ENCODE results near the gene KIAA0408.

KIAA0408 gene

GRCh38 chr6:127459231-127459641 lies at the start of gene KIAA0408:
TSS of gene KIAA0408 (minus strand) at chr6:127459389. CDS start at chr6:127453981, 5,408 bp downstream.
- no peak for DNase-seq (ENCODE audit: low read depth)

GRCh38 chr6:127506894-127507293 lies 47.7 kb upstream of the KIAA0408 start:
- DNase-seq (ENCODE audit: low read depth), result no peak

- no peak for DNase-seq (ENCODE audit: low read depth)
Measured at GRCh38 chr6:127503022-127503421, 43.8 kb upstream of the KIAA0408 start.

GRCh38 chr6:127497410-127497809 lies 38.2 kb upstream of the KIAA0408 start:
- no peak for DNase-seq (ENCODE audit: low read depth)

DNA sequence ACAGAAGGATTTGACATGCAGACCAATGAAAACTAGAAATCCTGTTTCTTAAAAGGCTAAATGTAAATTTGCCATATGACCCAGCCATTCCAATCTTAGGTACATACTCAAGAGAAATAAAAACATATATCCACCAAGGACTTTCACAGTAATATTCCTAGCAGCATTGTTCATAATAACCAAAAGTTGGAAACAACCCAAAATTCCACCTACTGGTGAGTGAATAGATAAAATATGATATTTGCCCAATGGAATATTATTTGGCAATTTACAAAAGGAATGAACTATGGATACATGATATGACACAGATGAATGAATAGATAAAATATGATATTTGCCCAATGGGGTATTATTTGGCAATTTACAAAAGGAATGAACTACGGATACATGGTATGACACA lies 37.3 kb upstream of the KIAA0408 start:
- no peak for DNase-seq (ENCODE audit: low read depth)

DNA sequence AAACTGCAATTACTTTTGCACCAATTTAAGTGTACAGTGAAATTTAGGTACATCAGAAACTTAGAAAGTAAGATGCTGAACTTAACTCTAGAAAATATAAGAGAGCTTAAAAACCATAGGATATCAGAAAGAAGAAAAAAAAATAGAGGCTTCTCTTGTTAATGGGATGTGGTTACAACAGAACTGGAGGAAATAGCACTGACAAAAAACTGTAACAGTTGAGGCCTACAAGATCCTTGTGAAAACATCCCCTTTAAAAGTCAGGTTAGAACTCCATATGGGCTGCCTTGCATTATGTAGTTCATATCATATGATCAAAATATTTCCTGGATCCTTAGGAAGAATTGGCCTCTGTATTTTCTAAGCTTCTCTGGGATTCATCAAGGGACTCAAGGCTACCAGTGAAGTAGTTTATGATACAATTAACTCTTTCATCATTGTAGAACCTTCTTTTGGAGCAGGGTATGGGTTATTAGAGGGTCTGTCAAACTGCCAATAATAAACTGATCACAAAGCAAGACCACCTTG lies 35.1 kb upstream of the KIAA0408 start:
- no peak for DNase-seq (ENCODE audit: low read depth)

- DNase-seq (ENCODE audit: low read depth), result no peak
Measured at GRCh38 chr6:127489248-127489647, 30.1 kb upstream of the KIAA0408 start.

- DNase-seq (ENCODE audit: low read depth), result no peak
Measured at GRCh38 chr6:127486934-127487333, 27.7 kb upstream of the KIAA0408 start.

DNA sequence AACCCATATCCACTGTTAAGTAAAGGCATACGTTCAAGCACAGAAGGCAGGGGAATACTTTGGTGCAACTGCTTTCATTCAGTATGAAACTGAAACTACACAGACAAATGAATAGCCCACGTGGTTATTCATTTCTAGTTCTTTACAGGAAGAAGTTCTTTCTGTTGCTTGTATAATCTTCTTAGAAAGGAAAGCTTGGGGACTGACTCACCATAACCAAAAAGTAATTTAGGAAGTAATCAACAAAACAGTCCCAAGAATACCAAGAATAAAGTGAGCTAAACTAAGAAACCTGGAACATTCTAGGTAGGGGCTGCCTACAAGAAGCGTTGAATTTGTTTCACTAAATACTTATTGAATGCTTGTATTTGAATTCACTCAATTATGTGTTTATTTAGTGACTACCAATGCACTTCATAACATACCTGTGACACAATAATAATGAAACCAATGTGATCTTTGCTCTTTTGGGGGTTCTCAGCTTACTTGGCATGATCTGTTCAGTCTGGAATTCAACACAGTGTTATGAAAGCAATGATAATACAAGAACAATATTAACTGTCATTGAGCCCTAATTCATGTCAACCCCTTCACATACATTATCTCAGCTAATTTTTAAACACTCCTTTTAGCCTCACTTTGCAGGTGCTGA lies 25.1 kb upstream of the KIAA0408 start:
- DNase-seq (ENCODE audit: low read depth), result no peak

DNA sequence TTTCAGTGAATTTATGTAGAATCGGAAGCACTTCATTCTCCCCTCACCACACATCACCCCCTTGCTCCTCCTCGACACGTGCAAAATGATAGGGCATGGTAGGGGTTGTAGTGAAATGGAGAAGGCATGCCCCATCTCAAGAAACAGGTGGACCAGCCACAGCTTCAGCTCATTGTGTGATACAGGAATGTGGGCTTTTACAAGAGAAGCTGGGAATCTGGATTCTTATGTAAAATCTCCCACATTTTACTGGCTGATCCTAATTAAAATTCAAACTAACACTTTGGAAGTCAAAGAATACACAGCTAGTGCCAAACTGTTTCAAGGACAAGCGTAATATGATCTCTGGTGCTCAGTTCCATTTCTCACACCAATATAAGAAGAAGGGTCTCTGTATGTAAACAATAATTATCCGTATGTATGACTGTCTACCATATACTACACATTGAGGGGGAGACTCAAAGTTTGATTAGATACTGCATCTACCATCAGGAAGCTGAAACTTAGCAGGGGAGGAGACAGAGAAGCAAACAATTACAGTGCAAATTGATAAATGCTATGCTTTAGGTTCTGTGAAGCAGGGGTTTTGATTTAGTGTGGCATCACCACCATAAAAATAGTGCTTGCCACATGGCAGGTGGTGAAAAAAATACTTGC lies 24.3 kb upstream of the KIAA0408 start:
- no peak for DNase-seq (ENCODE audit: low read depth)

DNA sequence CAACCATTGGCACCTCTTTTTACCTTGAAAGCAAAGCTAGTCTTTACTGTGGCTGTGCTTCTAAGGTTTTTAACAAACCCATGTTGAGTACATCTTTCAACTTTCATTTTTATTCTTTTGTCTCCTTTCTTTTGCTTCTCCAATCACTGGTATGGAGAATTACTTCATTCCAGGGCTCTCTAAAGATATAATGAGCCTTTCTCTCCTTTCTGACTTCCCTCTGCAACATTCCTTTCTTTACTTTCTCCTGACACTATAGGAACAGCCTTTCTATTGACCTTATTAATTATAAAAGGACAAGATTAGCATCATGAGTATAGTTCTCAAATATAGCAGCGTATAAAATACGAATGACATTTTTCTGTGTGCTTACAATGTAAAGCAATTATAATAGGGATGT lies 23.1 kb upstream of the KIAA0408 start:
- no peak for DNase-seq (ENCODE audit: low read depth)

DNA sequence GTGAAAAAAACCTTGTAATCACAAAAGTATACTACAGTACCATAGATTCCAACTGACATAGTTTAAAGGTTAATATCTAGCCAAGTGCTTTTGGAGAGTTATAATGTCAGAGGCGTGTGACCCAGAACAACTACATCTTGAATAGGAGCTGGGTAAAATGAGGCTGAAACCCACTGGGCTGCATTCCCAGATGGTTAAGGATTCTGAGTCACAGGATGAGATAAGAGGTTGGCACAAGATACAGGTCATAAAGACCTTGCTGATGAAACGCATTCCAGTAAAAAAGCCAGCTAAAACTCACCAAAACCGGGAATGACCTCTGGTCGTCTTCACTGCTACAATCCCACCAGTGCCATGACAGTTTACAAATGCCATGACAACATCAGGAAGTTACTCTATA lies 22.4 kb upstream of the KIAA0408 start:
- DNase-seq (ENCODE audit: low read depth), result no peak

DNA sequence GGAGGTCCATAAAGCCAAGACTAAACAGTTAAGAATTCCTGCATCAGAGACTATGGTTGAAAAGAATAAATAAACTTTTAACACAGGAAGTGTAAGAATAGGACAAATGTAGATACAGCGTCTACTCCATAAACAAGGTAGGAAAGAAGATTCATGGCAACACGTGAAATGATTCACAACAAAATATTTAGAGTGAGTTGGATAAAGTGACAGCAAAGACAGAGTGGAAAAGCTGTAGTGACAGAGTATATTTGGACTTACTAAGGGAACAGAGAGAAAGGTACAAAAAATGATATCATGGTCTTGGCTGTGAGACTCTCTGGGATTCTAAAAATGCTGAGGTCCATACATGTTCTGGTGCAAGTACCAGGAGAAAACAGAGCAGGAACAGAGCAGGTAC lies 21.9 kb upstream of the KIAA0408 start:
- DNase-seq (ENCODE audit: low read depth), result no peak

- no peak for DNase-seq (ENCODE audit: low read depth)
Measured at GRCh38 chr6:127477658-127478057, 18.5 kb upstream of the KIAA0408 start.

DNA sequence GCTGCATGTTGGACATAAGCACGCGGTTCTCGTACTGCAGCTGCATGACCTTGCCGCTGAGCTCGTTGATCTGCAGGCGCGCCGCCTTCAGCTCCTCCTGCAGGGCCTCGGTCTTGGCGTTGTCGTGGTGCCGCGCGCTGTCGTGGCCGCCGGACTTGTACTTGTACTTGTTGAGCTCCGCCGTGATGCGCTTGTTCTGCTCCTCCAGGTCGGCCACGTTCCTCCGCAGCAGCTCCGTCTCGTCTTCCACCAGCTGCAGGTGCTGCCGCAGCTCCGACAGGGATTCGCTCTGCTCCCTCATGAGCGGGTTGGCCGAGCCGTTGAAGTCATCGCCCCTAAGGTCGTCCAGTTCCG lies 16.6 kb upstream of the KIAA0408 start:
- DNase-seq (ENCODE audit: low read depth), result no peak

DNA sequence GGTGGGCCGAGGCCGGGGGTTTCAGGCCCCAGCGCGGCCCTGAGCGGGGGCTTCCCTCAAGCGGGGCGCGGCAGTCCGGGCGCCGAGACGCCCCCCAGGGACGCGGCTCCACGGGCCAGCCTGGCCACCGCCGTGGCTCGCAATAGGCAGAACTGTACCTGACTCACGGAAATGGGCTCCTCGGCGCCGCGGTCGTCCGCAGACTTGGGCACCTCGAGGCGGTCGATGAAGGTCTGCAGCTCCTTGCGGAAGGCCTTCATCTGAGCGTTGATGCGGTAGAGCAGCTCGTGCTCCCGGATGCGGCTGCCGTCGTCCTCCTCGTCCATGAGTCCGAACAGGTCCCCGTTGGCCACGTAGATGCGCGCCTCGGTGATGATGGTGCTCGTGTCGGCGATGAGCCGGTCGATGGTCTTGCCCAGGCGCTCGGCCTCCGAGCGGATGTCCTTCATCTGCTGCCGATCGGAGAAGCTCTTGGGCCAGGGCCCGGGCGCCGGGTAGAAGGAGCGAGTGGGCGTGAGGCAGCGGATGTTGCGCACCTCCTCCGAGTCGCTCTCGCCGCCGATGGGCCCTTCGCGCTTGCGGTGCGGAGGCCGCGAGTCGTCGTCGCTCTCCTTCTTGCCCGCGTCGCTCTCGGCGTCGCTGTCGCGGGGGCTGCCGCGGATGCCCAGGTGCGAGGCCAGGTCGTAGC lies 16.1 kb upstream of the KIAA0408 start:
- no peak for DNase-seq (ENCODE audit: low read depth)

GRCh38 chr6:127471379-127472255 lies 12.4 kb upstream of the KIAA0408 start:
- DNase-seq (ENCODE audit: low read depth), result no peak

DNA sequence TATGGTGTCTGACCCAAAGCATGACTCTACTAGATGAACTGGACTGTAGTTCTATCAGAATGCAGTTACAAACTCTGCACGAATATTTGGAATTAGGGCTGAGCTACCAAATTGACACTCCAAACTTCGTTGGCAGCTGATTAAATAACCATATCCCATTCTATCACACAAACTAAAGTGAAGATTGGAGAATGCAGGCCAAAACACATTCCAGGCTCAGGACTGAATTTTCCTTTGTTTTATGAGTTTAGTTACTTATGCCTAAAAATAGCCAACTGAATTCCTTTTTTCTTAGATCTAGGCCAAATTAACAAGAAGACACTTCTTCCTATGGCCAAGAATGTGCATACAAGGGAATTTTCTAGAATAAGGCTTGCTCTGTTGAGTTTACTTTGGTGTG lies 9.7 kb upstream of the KIAA0408 start:
- DNase-seq (ENCODE audit: low read depth), result no peak

DNA sequence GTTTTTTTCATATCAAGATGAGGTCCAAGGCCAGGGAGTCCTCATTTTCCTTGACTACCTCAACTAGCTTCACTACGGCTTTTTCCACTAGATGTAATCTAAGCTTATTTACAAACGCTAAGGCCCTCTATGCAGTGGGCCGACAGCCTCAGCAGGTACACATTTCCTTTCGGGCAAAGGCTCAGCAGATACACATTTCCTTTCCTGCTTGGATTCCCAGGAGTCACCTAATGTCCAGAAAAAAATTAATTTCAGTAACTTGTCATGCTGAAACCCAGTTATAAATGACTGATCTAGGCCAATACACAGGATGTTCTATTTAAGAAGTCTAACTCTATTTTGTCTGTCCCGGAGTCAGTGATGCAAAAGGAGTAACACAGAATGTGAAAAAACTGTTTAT lies 7.2 kb upstream of the KIAA0408 start:
- no peak for DNase-seq (ENCODE audit: low read depth)

DNA sequence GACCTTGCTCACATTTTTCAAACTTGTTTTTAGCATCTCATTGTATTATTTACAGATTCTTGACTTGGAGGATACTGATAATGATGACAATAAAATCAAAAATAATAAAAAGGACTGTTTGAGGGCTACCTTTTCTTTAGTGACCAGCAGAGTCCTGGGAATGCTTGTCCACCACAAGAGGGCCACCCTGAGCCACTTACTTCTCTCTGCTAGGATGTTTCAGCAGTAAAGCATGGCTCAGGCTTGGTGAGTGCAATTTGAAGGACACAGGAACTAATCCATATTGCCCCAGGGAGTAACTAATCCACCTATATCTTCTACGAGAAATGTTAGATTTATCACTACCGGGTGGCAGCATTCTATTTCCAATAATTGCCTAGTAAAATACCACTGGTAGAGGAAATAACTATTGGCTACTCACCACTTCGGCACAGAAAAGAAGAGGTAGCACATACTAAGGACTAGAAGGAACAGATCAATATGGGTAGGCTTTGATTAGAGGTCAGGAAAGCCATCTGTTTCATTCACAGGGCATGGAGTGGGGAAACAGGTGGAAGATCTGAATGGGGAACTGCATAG lies 5.8 kb upstream of the KIAA0408 start:
- DNase-seq (ENCODE audit: low read depth), result peak; percentile 22

GRCh38 chr6:127464161-127464880 lies 5.1 kb upstream of the KIAA0408 start:
- DNase-seq (ENCODE audit: low read depth), result no peak
